GM12874 (cell line): ENCODE measurements around the gene RGMB.

Experiments
- TF ChIP-seq, protein P1 (sequence below): IDR thresholded peaks from 2 replicates; pipeline ENCODE4 v1.5.1; 2011; ENCODE audit warnings: low read depth, mild to moderate bottlenecking, control low read depth, low read length, moderate library complexity; ENCODE audit not compliant: insufficient read depth

The RGMB gene

GRCh38 chr5:98770911-98771322 lies 2.5 kb upstream of the RGMB start:
- TF ChIP-seq, protein P1, sequence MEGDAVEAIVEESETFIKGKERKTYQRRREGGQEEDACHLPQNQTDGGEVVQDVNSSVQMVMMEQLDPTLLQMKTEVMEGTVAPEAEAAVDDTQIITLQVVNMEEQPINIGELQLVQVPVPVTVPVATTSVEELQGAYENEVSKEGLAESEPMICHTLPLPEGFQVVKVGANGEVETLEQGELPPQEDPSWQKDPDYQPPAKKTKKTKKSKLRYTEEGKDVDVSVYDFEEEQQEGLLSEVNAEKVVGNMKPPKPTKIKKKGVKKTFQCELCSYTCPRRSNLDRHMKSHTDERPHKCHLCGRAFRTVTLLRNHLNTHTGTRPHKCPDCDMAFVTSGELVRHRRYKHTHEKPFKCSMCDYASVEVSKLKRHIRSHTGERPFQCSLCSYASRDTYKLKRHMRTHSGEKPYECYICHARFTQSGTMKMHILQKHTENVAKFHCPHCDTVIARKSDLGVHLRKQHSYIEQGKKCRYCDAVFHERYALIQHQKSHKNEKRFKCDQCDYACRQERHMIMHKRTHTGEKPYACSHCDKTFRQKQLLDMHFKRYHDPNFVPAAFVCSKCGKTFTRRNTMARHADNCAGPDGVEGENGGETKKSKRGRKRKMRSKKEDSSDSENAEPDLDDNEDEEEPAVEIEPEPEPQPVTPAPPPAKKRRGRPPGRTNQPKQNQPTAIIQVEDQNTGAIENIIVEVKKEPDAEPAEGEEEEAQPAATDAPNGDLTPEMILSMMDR, result no peak

DNA sequence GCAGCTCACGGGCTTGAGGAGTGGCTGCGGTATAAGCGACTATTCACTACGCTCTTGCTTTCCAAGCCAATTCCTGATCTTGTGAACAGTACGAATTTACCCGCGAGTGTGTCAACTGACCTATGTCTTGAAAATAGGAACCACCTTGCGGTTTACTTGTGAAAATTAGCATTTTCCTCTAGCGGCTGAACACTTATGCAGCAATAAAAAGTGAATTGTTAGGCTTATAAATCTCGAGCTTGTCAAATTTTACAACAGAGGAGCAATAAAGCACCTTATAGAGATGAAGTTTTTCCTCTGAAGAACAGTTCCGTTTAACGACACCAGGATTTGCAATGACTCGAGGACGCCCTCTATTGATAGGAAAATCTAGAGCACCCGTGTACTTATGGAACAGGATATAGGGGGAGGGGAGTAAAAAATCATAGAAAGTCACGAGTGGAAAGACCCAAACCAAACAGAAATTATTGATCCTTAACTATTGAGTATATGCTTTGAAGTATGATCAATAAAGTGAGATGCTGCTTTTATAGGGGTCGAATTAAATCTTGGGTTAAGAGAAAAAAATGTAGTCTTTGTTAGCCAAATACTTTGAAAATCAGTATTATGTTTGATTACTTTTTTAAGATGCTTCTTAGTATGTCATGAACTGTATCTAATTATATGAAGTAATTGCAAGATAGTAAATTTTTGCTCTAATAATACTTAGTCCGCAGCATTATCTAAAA lies 1.9 kb upstream of the RGMB start:
- TF ChIP-seq, protein P1, result peak; percentile 76

DNA sequence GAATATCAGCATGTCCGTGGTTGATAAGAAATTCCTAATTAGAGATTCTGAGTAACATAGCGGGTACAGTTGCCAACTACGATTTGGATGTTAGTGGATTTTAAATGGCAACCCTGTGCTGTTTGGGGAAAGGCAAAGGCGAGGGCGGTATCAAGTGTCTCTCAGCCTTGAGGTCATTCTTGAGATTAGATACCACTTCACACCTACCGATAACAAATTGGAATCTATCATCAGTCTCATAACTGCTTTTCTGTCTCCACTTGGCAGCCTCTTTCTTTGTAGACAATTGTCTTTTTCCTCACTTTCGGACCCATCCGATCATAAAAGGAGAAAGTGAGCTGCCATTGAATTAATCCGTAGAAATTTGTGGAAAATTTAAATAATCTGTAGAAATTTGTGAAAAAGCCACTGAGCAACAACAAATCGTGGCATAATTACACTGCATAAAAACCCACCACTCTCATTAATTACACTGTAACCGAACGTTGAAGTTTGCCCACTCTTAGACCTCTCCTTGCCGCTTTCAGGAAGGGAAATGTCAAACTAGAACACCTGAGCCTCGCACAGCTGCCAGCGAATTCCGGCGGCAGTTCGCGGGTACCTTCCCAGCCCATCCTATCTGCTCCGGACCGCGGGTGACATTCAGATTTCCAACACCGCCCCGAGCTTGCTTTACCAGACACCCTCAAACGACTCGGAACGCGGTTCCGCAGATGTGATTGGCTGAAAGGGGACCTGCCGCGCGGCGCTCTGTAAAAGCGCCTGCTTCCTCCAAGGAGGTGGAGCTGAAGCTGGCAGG lies 849 bp upstream of the RGMB start:
- TF ChIP-seq, protein P1, result no peak

- TF ChIP-seq, protein P1, result no peak
Observed at GRCh38 chr5:98773214-98773463, 324 bp upstream of the RGMB start.

- TF ChIP-seq, protein P1, result 0 out of 2 replicates have a peak, but pooled peaks have one; percentile 2
Observed at GRCh38 chr5:98774192-98775033, 950 bp downstream of the RGMB start.

DNA sequence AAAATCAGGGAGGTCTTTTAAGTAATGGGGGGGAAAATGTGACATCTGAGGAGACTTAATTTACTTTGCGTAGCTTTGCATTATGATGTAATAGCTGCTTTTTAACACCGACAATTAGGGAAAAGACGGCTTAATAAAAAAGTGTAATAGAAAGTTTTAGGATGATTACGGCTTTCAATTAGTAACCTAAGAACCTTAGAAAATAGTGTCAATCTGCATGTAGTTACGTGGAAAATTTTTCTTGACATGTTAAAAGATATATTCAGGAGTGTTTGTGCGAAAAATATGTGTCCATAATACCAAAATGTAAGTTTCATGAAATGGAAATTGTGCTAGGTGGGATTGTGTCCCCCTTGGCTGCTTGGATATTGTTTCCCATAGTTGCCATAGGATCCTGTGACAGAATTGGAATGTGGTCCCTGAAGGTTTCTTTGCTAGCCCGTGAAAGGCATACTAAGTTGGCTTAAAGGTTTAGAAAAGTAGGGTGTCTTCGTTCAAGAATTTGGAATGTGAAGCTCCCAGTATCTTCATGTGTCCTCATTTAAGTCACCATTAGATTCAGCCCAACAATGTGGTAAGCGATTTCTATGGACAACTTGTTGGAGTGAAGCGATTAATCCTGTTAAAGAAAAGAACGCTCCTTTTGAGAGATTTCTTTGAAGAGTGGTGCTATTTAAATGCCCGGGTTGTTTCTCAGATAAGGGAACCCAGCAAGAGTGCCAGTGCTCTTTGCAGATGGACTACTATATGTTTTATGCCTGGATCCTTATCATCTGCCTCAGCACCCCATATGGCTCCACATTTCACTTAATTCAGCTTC lies 2.0 kb downstream of the RGMB start:
- TF ChIP-seq, protein P1, result no peak
